ENCODE data around the gene HCAR2.
A peak's percentile ranks its signal among the peaks of the same experiment; 100 is the strongest.
"Not testable (repeated sequence)": the region's sequence is repeated elsewhere in the genome, so short reads cannot be mapped to it uniquely, and the experiment has no call there.

The HCAR2 gene

DNA sequence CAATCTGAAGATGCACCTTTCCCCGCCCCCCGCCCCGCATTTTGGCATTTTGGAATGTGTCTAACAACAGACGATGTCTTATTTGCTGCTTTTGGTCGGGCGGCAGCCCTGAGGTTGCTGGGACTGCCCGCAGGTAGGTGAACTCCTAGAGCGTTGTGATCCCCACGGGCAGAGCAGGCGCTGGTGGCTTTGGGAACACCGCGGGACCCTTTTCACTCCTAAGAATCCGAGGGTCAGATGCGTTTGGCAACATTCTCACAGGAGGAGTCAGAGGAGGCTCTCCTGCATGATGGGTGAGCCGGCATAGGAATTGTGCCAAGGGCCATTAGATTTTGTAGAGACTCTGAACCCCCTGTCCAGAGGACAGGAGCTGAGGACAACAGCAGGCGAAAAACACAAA, 41.9 kb downstream of the HCAR2 start:
- DNase-seq, result no peak

GRCh38 chr12:122659579-122659978, 43.6 kb downstream of the HCAR2 start:
- peak in 1 of 2 donors; percentile 15 for DNase-seq

DNA sequence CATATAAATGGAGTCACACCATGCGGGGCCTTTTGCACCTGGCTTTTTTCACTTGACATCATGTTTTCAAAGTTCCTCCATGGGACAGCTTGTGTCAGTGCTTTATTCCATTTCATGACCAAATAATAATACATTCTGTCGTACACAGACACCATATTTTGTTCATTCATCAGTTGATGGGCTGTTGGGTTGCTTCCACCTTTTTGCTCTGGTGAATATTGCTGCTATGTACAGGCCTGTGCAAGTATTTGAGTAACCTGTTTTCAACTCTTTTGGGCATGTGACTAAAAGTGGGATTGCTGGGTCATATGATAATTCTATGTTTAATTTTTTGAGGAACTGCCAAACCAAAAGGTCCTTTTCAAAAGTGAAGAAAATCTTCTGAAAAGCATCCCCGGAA, 46.9 kb downstream of the HCAR2 start:
- no peak for DNase-seq

DNA sequence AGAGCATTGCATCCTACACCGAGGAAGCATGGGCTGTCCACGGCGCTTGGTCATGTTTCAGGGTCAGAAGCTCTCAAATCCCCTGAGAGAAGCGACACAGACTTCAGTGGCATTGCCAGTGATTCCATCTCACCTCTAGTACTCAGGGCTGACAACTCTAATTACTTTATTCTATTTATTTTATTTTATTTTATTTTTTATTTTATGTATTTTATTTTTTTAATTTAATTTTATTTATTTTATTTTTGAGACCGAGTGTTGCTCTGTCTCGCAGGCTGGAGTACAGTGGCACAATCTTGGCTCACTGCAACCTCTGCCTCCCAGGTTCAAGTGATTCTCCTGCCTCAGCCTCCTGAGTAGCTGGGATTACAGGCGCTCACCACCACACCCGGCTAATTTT, 49.9 kb downstream of the HCAR2 start:
- DNase-seq, result not testable (repeated sequence)

DNA sequence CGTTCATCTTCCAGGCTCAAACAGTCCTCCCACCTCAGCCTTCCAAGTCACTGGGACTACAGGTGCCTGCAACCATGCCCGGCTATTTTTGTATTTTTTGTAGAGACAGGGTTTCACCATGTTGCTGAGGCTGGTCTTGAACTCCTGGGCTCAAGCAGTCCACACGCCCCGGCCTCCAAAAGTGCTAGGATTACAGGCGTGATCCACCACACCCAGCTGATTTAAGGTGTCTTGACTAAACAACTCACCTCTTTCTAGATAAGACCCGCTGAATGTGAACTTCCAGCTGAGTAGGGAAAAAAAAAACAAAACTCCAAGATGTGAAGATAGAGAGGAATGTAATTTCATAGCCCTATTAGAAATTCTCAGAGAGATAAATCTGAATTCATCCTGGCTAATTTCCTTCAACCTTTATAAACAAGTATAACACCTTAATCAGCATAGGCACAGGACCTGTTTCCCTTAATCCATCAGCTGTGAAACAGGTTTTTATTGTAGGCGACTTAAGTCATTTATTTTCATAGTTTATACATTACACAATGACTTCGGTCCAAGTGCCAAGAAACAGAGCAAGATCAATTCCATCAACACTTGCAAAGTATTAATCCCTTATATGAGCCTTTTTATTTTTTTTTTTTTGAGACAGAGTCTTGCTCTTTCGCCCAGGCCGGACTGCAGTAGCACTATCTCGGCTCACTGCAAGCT, 51.5 kb downstream of the HCAR2 start:
- DNase-seq, result no peak

All from CD4-positive, alpha-beta T cell treated with Interleukin-1 beta for 1 hour (primary cell).